Mucosa of rectum (tissue), 2 donors: ENCODE results near the gene INSR.

ENCODE experiments used
- H3K27ac ChIP-seq, 2 donors: one replicate each; pipeline ENCODE4 v1.7.0; 2013; ENCODE audit warnings: inconsistent platforms in 2 of 2, low read depth in 2 of 2, low read length in 2 of 2
- H3K27me3 ChIP-seq, 2 donors: one replicate each; pipeline ENCODE4 v1.7.0; 2013; ENCODE audit warnings: low read length in 2 of 2; ENCODE audit not compliant: control insufficient read depth in 2 of 2, insufficient read depth in 2 of 2
- H3K36me3 ChIP-seq, 2 donors: one replicate each; pipeline ENCODE4 v1.7.0; 2013; ENCODE audit warnings: low read length in 2 of 2; ENCODE audit not compliant: control insufficient read depth in 2 of 2, insufficient read depth in 2 of 2
- H3K4me1 ChIP-seq, 2 donors: one replicate each; pipeline ENCODE4 v1.7.0; 2013; ENCODE audit warnings: low read length in 2 of 2, mild to moderate bottlenecking in 1 of 2; ENCODE audit not compliant: control insufficient read depth in 2 of 2, insufficient read depth in 2 of 2
- H3K4me3 ChIP-seq, 2 donors: one replicate each; pipeline ENCODE4 v1.7.0; 2013; ENCODE audit warnings: low read length in 2 of 2
- H3K9ac ChIP-seq, 2 donors: one replicate each; pipeline ENCODE4 v1.7.0; 2013; ENCODE audit warnings: low read length in 2 of 2, low read depth in 1 of 2, mild to moderate bottlenecking in 1 of 2
- H3K9me3 ChIP-seq, 2 donors: one replicate each; pipeline ENCODE4 v1.7.0; 2013; ENCODE audit warnings: low read length in 2 of 2; ENCODE audit not compliant: control insufficient read depth in 2 of 2
- donor health status: healthy.
- donor health status: Normal muscosa, but diverticular disease.

The INSR gene

GRCh38 chr19:7063339-7063738 lies 230.9 kb downstream of the INSR start:
- no peaks in the 10 kb centered on the region for H3K9me3 ChIP-seq
- no peaks in the 10 kb centered on the region for H3K4me1 ChIP-seq
- H3K27ac ChIP-seq, result no peak overlapping the region
- H3K27me3 ChIP-seq, result no peaks in the 10 kb centered on the region
- H3K36me3 ChIP-seq, result no peaks in the 10 kb centered on the region
- no peak overlapping the region for H3K4me3 ChIP-seq
- no peak overlapping the region for H3K9ac ChIP-seq
